ENCODE measurements around the gene NHS.

NHS gene

GRCh38 chrX:17537723-17538243, 162.8 kb downstream of the NHS start:
- H3K4me1 ChIP-seq (ENCODE audit: control insufficient read depth, insufficient read depth, low read length): peaks cover 8% of the 10 kb centered on the region
- H3K36me3 ChIP-seq (ENCODE audit: control insufficient read depth, insufficient read depth, low read length): no peaks in the 10 kb centered on the region
- H3K9ac ChIP-seq (ENCODE audit: low read length): no peak overlapping the region
- H3K9me3 ChIP-seq (ENCODE audit: control insufficient read depth, low read length): no peaks in the 10 kb centered on the region
- no peak overlapping the region for H3K4me3 ChIP-seq (ENCODE audit: low read length)
- no peaks in the 10 kb centered on the region for H3K27me3 ChIP-seq (ENCODE audit: control insufficient read depth, insufficient read depth, low read length)

GRCh38 chrX:17542123-17542522, 167.1 kb downstream of the NHS start:
- H3K27me3 ChIP-seq (ENCODE audit: control insufficient read depth, insufficient read depth, low read length): no peaks in the 10 kb centered on the region
- H3K36me3 ChIP-seq (ENCODE audit: control insufficient read depth, insufficient read depth, low read length): no peaks in the 10 kb centered on the region
- no peaks in the 10 kb centered on the region for H3K9me3 ChIP-seq (ENCODE audit: control insufficient read depth, low read length)
- H3K9ac ChIP-seq (ENCODE audit: low read length): no peak overlapping the region
- peaks cover 8% of the 10 kb centered on the region for H3K4me1 ChIP-seq (ENCODE audit: control insufficient read depth, insufficient read depth, low read length)
- no peak overlapping the region for H3K4me3 ChIP-seq (ENCODE audit: low read length)

GRCh38 chrX:17544821-17545220, 169.8 kb downstream of the NHS start:
- Histone ChIP-seq H3K9me3 (ENCODE audit: control insufficient read depth, low read length) (no peaks in the 10 kb centered on the region), H3K27me3 (ENCODE audit: control insufficient read depth, insufficient read depth, low read length) (no peaks in the 10 kb centered on the region), H3K36me3 (ENCODE audit: control insufficient read depth, insufficient read depth, low read length) (no peaks in the 10 kb centered on the region)

GRCh38 chrX:17546356-17546755, 171.4 kb downstream of the NHS start:
- H3K36me3 ChIP-seq (ENCODE audit: control insufficient read depth, insufficient read depth, low read length): no peaks in the 10 kb centered on the region
- H3K4me1 ChIP-seq (ENCODE audit: control insufficient read depth, insufficient read depth, low read length): peaks cover 4% of the 10 kb centered on the region
- H3K9me3 ChIP-seq (ENCODE audit: control insufficient read depth, low read length): no peaks in the 10 kb centered on the region
- no peak overlapping the region for H3K4me3 ChIP-seq (ENCODE audit: low read length)
- H3K27me3 ChIP-seq (ENCODE audit: control insufficient read depth, insufficient read depth, low read length): no peaks in the 10 kb centered on the region
- no peak overlapping the region for H3K9ac ChIP-seq (ENCODE audit: low read length)

More at GRCh38 chrX:17544821-17545220, 169.8 kb downstream of the NHS start:
- Histone ChIP-seq H3K9ac (ENCODE audit: low read length) (no peak overlapping the region), H3K4me3 (ENCODE audit: low read length) (no peak overlapping the region), H3K4me1 (ENCODE audit: control insufficient read depth, insufficient read depth, low read length) (peaks cover 4% of the 10 kb centered on the region)

- H3K4me3 ChIP-seq (ENCODE audit: low read length): no peak overlapping the region
Measured at GRCh38 chrX:17547658-17548057, 172.7 kb downstream of the NHS start.

GRCh38 chrX:17549107-17549651, 174.2 kb downstream of the NHS start:
- Histone ChIP-seq H3K4me1 (ENCODE audit: control insufficient read depth, insufficient read depth, low read length) (peaks cover 16% of the 10 kb centered on the region), H3K9ac (ENCODE audit: low read length) (no peak overlapping the region), H3K4me3 (ENCODE audit: low read length) (no peak overlapping the region), H3K9me3 (ENCODE audit: control insufficient read depth, low read length) (no peaks in the 10 kb centered on the region), H3K36me3 (ENCODE audit: control insufficient read depth, insufficient read depth, low read length) (no peaks in the 10 kb centered on the region), H3K27me3 (ENCODE audit: control insufficient read depth, insufficient read depth, low read length) (no peaks in the 10 kb centered on the region)

More at GRCh38 chrX:17547658-17548057, 172.7 kb downstream of the NHS start:
- no peaks in the 10 kb centered on the region for H3K27me3 ChIP-seq (ENCODE audit: control insufficient read depth, insufficient read depth, low read length)
- peaks cover 4% of the 10 kb centered on the region for H3K4me1 ChIP-seq (ENCODE audit: control insufficient read depth, insufficient read depth, low read length)
- H3K9ac ChIP-seq (ENCODE audit: low read length): no peak overlapping the region
- no peaks in the 10 kb centered on the region for H3K9me3 ChIP-seq (ENCODE audit: control insufficient read depth, low read length)
- H3K36me3 ChIP-seq (ENCODE audit: control insufficient read depth, insufficient read depth, low read length): no peaks in the 10 kb centered on the region

- Histone ChIP-seq H3K9ac (ENCODE audit: low read length) (no peak overlapping the region), H3K27me3 (ENCODE audit: control insufficient read depth, insufficient read depth, low read length) (no peaks in the 10 kb centered on the region), H3K4me3 (ENCODE audit: low read length) (no peak overlapping the region), H3K4me1 (ENCODE audit: control insufficient read depth, insufficient read depth, low read length) (peaks cover 19% of the 10 kb centered on the region), H3K36me3 (ENCODE audit: control insufficient read depth, insufficient read depth, low read length) (no peaks in the 10 kb centered on the region), H3K9me3 (ENCODE audit: control insufficient read depth, low read length) (no peaks in the 10 kb centered on the region)
Measured at GRCh38 chrX:17550011-17550410, 175.0 kb downstream of the NHS start.

- Histone ChIP-seq H3K4me1 (ENCODE audit: control insufficient read depth, insufficient read depth, low read length) (peaks cover 19% of the 10 kb centered on the region), H3K27me3 (ENCODE audit: control insufficient read depth, insufficient read depth, low read length) (no peaks in the 10 kb centered on the region), H3K4me3 (ENCODE audit: low read length) (no peak overlapping the region), H3K9me3 (ENCODE audit: control insufficient read depth, low read length) (no peaks in the 10 kb centered on the region), H3K36me3 (ENCODE audit: control insufficient read depth, insufficient read depth, low read length) (no peaks in the 10 kb centered on the region), H3K9ac (ENCODE audit: low read length) (no peak overlapping the region)
Measured at GRCh38 chrX:17552044-17552650, 177.1 kb downstream of the NHS start.

- no peaks in the 10 kb centered on the region for H3K36me3 ChIP-seq (ENCODE audit: control insufficient read depth, insufficient read depth, low read length)
- H3K9me3 ChIP-seq (ENCODE audit: control insufficient read depth, low read length): no peaks in the 10 kb centered on the region
- H3K4me3 ChIP-seq (ENCODE audit: low read length): no peak overlapping the region
- no peak overlapping the region for H3K9ac ChIP-seq (ENCODE audit: low read length)
- H3K4me1 ChIP-seq (ENCODE audit: control insufficient read depth, insufficient read depth, low read length): peaks cover 15% of the 10 kb centered on the region
- no peaks in the 10 kb centered on the region for H3K27me3 ChIP-seq (ENCODE audit: control insufficient read depth, insufficient read depth, low read length)
Measured at GRCh38 chrX:17553469-17553868, 178.5 kb downstream of the NHS start.

GRCh38 chrX:17553961-17554482, 179.0 kb downstream of the NHS start:
- H3K27me3 ChIP-seq (ENCODE audit: control insufficient read depth, insufficient read depth, low read length): no peaks in the 10 kb centered on the region
- H3K9ac ChIP-seq (ENCODE audit: low read length): no peak overlapping the region
- H3K4me3 ChIP-seq (ENCODE audit: low read length): no peak overlapping the region
- peaks cover 15% of the 10 kb centered on the region for H3K4me1 ChIP-seq (ENCODE audit: control insufficient read depth, insufficient read depth, low read length)
- no peaks in the 10 kb centered on the region for H3K36me3 ChIP-seq (ENCODE audit: control insufficient read depth, insufficient read depth, low read length)
- H3K9me3 ChIP-seq (ENCODE audit: control insufficient read depth, low read length): no peaks in the 10 kb centered on the region

GRCh38 chrX:17554914-17555313, 179.9 kb downstream of the NHS start:
- Histone ChIP-seq H3K9me3 (ENCODE audit: control insufficient read depth, low read length) (no peaks in the 10 kb centered on the region), H3K36me3 (ENCODE audit: control insufficient read depth, insufficient read depth, low read length) (no peaks in the 10 kb centered on the region), H3K9ac (ENCODE audit: low read length) (no peak overlapping the region), H3K4me1 (ENCODE audit: control insufficient read depth, insufficient read depth, low read length) (peaks cover 18% of the 10 kb centered on the region), H3K27me3 (ENCODE audit: control insufficient read depth, insufficient read depth, low read length) (no peaks in the 10 kb centered on the region), H3K4me3 (ENCODE audit: low read length) (no peak overlapping the region)

GRCh38 chrX:17555846-17556245, 180.8 kb downstream of the NHS start:
- Histone ChIP-seq H3K4me1 (ENCODE audit: control insufficient read depth, insufficient read depth, low read length) (peaks cover 25% of the 10 kb centered on the region), H3K9me3 (ENCODE audit: control insufficient read depth, low read length) (no peaks in the 10 kb centered on the region), H3K9ac (ENCODE audit: low read length) (no peak overlapping the region), H3K4me3 (ENCODE audit: low read length) (no peak overlapping the region), H3K36me3 (ENCODE audit: control insufficient read depth, insufficient read depth, low read length) (no peaks in the 10 kb centered on the region), H3K27me3 (ENCODE audit: control insufficient read depth, insufficient read depth, low read length) (no peaks in the 10 kb centered on the region)
